ENCODE measurements around the gene CLK2.
"Not testable (repeated sequence)": the region's sequence is repeated elsewhere in the genome, so short reads cannot be mapped to it uniquely, and the experiment has no call there.

- not testable (repeated sequence) for TF ChIP-seq CTCF (IDR thresholded peaks at IDR 0.05 in 8 of 11, conservative IDR thresholded peaks at IDR 0.05 in 3 of 11); POLR2A (IDR thresholded peaks at IDR 0.05); POLR2AphosphoS5 (IDR thresholded peaks at IDR 0.05)
These were observed 42.0 kb downstream of the CLK2 start for GRCh38 chr1:155231302-155231701.
